Activated naive CD4-positive, alpha-beta T cell treated with anti-CD3 and anti-CD28 coated beads, Interleukin-2, amount 50 U/mL, for 72 hours (primary cell): Measurements from ENCODE around the gene NABP2. TPM values are rescaled to one million over a fixed set of nuclear protein-coding genes. Genes with fewer than 3 reads are reported as not detected.
"Not testable (repeated sequence)": the region's sequence is repeated elsewhere in the genome, so short reads cannot be mapped to it uniquely, and the experiment has no call there.

Experiments
- ATAC-seq, 2 donors: fragments of 150-1000 bp; cut with Tn5 transposase; 2 replicates each; pipeline ENCODE4 v1.10.0; 2021; ENCODE audit warnings: mild to moderate bottlenecking in 2 of 2, moderate library complexity in 2 of 2
- DNase-seq, 2 donors: peaks; one replicate each; pipeline ENCODE4 v3.0.0; 2021 to 2022; ENCODE audit warnings: low spot score in 2 of 2
- H3K27ac Mint-ChIP-seq, 2 donors: one replicate each; pipeline ENCODE4 v1.8.0; 2022; ENCODE audit warnings: mild to moderate bottlenecking in 2 of 2, mixed read lengths in 2 of 2
- H3K36me3 Mint-ChIP-seq, 2 donors: one replicate each; pipeline ENCODE4 v1.8.0; 2022; ENCODE audit warnings: mixed read lengths in 2 of 2
- H3K9me3 Mint-ChIP-seq, 2 donors: one replicate each; pipeline ENCODE4 v1.8.0; 2022; ENCODE audit warnings: mixed read lengths in 2 of 2
- total RNA-seq, 2 donors: library from RNA; stranded (reverse); gene quantifications; one replicate each; pipeline ENCODE4 v1.2.3, GENCODE V29; 2022

Gene NABP2
- total RNA-seq, 2 donors from 2014 or later: 60.7 to 90.5 TPM

GRCh38 chr12:56257071-56257470 lies 32.9 kb downstream of the NABP2 start:
- Mint-ChIP-seq H3K27ac (peak overlapping the region; percentile 66 to 86), H3K36me3 (peaks cover 0 to 12% of the 10 kb centered on the region in 2 donors), H3K9me3 (no peaks in the 10 kb centered on the region)
- ATAC-seq: no peak
- no peak for DNase-seq

GRCh38 chr12:56257491-56258067 lies 33.4 kb downstream of the NABP2 start:
- DNase-seq: no peak
- Mint-ChIP-seq H3K9me3 (no peaks in the 10 kb centered on the region), H3K36me3 (peaks cover 0 to 12% of the 10 kb centered on the region in 2 donors), H3K27ac (peak overlapping the region; percentile 66 to 86)
- ATAC-seq: peak in 1 of 2 donors; percentile 20

GRCh38 chr12:56258068-56258819 lies 34.1 kb downstream of the NABP2 start, which contains the start of gene ANKRD52:
Gene ANKRD52 (minus strand): TSS chr12:56258384. CDS start chr12:56258269, 115 bp downstream.
- no peaks in the 10 kb centered on the region for H3K9me3 Mint-ChIP-seq
- H3K36me3 Mint-ChIP-seq: peaks cover 0 to 9% of the 10 kb centered on the region in 2 donors
- peak; percentile 87 to 89 for DNase-seq
- ATAC-seq: peak; percentile 95 to 98
- H3K27ac Mint-ChIP-seq: peak within 1 kb of the TSS; percentile 88

GRCh38 chr12:56258820-56259183 lies 34.7 kb downstream of the NABP2 start:
- Mint-ChIP-seq H3K36me3 (peaks cover 0 to 7% of the 10 kb centered on the region in 2 donors), H3K27ac (peak overlapping the region; percentile 88), H3K9me3 (no peaks in the 10 kb centered on the region)
- no peak for ATAC-seq
- no peak for DNase-seq

- H3K9me3 Mint-ChIP-seq: no peaks in the 10 kb centered on the region
- no peak for ATAC-seq
- H3K27ac Mint-ChIP-seq: no peak overlapping the region
- DNase-seq: no peak
- peaks cover 0 to 7% of the 10 kb centered on the region in 2 donors for H3K36me3 Mint-ChIP-seq
Measured at GRCh38 chr12:56260380-56260779, 36.2 kb downstream of the NABP2 start.

- Mint-ChIP-seq H3K9me3 (no peaks in the 10 kb centered on the region), H3K27ac (no peak overlapping the region), H3K36me3 (peaks cover 0 to 6% of the 10 kb centered on the region in 2 donors)
- ATAC-seq (no peak), DNase-seq (no peak)
Measured at GRCh38 chr12:56260921-56261320, 36.8 kb downstream of the NABP2 start.

- Mint-ChIP-seq H3K9me3 (no peaks in the 10 kb centered on the region), H3K27ac (peak overlapping the region in 1 of 2 donors; percentile 56), H3K36me3 (no peaks in the 10 kb centered on the region)
- DNase-seq: no peak
- ATAC-seq: no peak
Measured at GRCh38 chr12:56261503-56262232, 37.5 kb downstream of the NABP2 start.

- H3K36me3 Mint-ChIP-seq, H3K9me3 Mint-ChIP-seq, ATAC-seq, DNase-seq, H3K27ac Mint-ChIP-seq: not testable (repeated sequence)
Measured at GRCh38 chr12:56262955-56263354, 38.8 kb downstream of the NABP2 start.

- ATAC-seq, H3K9me3 Mint-ChIP-seq, DNase-seq, H3K36me3 Mint-ChIP-seq: not testable (repeated sequence)
- H3K27ac Mint-ChIP-seq: peak overlapping the region; percentile 79 to 95
Measured at GRCh38 chr12:56266068-56266692, 42.0 kb downstream of the NABP2 start.

- H3K27ac Mint-ChIP-seq: peak within 1 kb of the TSS; percentile 79 to 95
- peak; percentile 88 to 93 for ATAC-seq
Measured at GRCh38 chr12:56266693-56267442, 42.7 kb downstream of the NABP2 start, which contains the start of gene COQ10A. Gene COQ10A (plus strand): TSS chr12:56266942. CDS start chr12:56267119, 177 bp downstream.

GRCh38 chr12:56267443-56268071 lies 43.4 kb downstream of the NABP2 start:
- no peaks in the 10 kb centered on the region for H3K9me3 Mint-ChIP-seq
- peak overlapping the region; percentile 7 to 79 for H3K27ac Mint-ChIP-seq
- DNase-seq (no peak), ATAC-seq (no peak)
- no peaks in the 10 kb centered on the region for H3K36me3 Mint-ChIP-seq

More at GRCh38 chr12:56266693-56267442, 42.7 kb downstream of the NABP2 start, which contains the start of gene COQ10A:
- H3K9me3 Mint-ChIP-seq: no peaks in the 10 kb centered on the region
- H3K36me3 Mint-ChIP-seq: no peaks in the 10 kb centered on the region
- DNase-seq: peak; percentile 84 to 85

GRCh38 chr12:56271031-56271430 lies 46.9 kb downstream of the NABP2 start:
- no peak for ATAC-seq
- H3K9me3 Mint-ChIP-seq: no peaks in the 10 kb centered on the region
- no peak for DNase-seq
- peaks cover 4 to 18% of the 10 kb centered on the region in 2 donors for H3K36me3 Mint-ChIP-seq
- peak overlapping the region; percentile 12 to 29 for H3K27ac Mint-ChIP-seq

- peaks cover 4 to 18% of the 10 kb centered on the region in 2 donors for H3K36me3 Mint-ChIP-seq
- peak overlapping the region in 1 of 2 donors; percentile 50 for H3K27ac Mint-ChIP-seq
- H3K9me3 Mint-ChIP-seq, ATAC-seq, DNase-seq: not testable (repeated sequence)
Measured at GRCh38 chr12:56272468-56272867, 48.3 kb downstream of the NABP2 start.

GRCh38 chr12:56274299-56274698 lies 50.2 kb downstream of the NABP2 start:
- H3K27ac Mint-ChIP-seq: no peak overlapping the region
- H3K9me3 Mint-ChIP-seq: no peaks in the 10 kb centered on the region
- peaks cover 4 to 23% of the 10 kb centered on the region in 2 donors for H3K36me3 Mint-ChIP-seq
- no peak for ATAC-seq
- DNase-seq: no peak

GRCh38 chr12:56278905-56279304 lies 54.8 kb downstream of the NABP2 start:
- H3K27ac Mint-ChIP-seq: peak overlapping the region in 1 of 2 donors; percentile 81
- no peaks in the 10 kb centered on the region for H3K9me3 Mint-ChIP-seq
- no peak for DNase-seq
- no peak for ATAC-seq
- peaks cover 8 to 29% of the 10 kb centered on the region in 2 donors for H3K36me3 Mint-ChIP-seq
